ENCODE measurements around the gene ZNF32.
"Not testable (repeated sequence)": the region's sequence is repeated elsewhere in the genome, so short reads cannot be mapped to it uniquely, and the experiment has no call there.

ZNF32 gene

DNA sequence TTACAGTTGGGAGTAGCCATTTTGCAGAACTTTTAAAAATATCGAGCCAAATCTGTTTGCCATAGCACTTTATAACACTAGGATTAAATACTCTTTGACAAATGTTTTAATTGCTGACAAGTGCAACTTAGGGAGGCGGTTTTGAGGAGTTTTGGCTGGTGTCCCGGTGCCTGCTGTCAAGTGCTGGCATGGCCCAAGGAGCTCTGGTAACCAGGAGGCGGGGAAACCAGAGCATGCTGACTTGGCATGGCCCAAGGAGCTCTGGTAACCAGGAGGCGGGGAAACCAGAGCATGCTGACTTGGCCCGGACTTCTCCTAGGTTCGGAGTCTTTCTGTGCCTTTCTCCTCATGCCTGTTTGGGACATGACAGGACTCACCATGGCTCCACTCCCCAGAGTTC lies 30.8 kb upstream of the ZNF32 start:
- DNase-seq = no peak

- no peak for DNase-seq
These were observed 30.0 kb upstream of the ZNF32 start for GRCh38 chr10:43678654-43679053.

GRCh38 chr10:43676901-43677300 lies 28.2 kb upstream of the ZNF32 start:
- no peak for DNase-seq

GRCh38 chr10:43676331-43676730 lies 27.6 kb upstream of the ZNF32 start:
- DNase-seq = no peak

- DNase-seq = no peak
These were observed 26.0 kb upstream of the ZNF32 start for GRCh38 chr10:43674553-43675210.

DNA sequence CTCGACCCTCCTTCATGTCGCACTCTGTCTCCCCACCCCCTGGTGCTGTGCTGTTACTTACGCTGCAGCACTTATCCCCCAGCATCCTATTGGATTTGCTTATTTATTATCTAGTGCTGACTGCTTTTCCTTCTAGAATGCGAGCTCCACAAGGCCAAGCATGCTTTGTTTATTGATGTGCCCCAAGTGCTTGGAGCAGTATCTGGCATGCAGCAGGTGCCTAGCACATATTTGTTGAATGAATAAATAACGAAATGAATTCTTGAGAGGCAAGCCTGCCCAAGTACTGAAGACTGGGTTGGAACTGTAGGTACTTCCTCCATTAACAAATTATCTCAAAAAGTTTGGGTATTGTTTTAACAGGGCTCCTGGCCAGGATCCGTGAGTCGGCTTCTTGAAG lies 24.8 kb upstream of the ZNF32 start:
- no peak for DNase-seq

DNA sequence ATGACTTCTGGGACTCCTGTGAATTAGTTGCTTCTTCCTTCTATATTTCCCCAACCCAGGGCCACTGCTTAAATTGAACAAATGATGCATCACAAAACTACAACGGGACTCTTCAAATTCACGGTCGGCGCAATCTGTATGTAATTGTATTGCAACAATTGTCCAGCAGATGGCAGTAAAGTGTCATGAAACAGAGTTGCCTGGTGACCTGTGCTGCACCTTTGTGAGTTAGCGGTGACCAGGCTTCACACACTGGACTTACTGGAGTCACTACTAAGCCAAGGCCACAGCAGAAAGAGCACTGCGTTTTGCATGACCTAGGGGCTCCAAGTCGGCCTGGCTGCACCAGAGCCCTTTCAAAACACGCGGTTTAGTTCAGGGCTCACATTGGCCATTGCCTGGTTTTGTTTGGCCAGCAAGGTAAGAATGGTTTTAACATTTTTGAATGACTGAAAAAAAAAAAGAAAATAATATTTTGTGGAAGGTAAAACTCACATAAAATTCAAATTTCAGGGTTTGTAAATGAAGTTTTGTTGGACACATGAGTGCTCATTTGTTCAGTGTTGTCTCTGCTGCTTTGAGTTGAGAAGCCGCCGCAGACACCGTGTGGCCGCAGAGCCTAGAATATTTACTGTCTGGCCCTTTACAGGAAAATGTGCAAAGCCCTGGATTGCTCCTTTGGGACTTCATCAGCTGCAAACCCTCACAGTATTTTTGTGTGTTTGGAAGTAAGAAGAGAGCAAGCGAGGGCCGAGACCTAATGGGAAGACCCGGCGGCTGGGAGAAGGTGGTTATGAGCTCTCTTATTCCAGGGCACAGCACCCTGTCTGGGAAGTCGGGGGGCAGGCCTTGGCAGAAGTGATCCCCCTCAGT lies 23.2 kb upstream of the ZNF32 start:
- no peak for DNase-seq

GRCh38 chr10:43669386-43669785 lies 20.7 kb upstream of the ZNF32 start:
- DNase-seq = no peak

GRCh38 chr10:43667761-43668386 lies 19.2 kb upstream of the ZNF32 start:
- DNase-seq = no peak

- DNase-seq = no peak
These were observed 18.6 kb upstream of the ZNF32 start for GRCh38 chr10:43667317-43667731.

DNA sequence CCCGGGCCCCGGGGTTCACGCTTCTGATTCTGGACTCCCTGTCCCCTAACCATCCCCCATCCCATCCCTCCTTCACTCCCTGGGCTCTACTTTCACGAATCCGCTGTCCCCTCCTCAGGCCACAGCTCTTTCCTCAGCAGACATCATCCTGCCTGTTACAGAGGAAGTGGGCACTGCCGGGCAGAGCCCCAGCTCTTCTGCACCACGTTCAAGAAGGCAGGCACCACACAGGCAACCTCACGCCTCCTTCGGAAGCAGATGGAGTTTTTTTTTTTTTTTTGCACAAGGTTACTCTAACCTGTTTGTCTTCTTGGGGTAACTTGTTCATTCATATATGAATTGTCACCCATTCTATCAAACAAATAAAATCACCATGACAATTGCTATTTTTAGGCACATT lies 17.9 kb upstream of the ZNF32 start:
- no peak for DNase-seq

GRCh38 chr10:43665054-43665453 lies 16.4 kb upstream of the ZNF32 start:
- no peak for DNase-seq

DNA sequence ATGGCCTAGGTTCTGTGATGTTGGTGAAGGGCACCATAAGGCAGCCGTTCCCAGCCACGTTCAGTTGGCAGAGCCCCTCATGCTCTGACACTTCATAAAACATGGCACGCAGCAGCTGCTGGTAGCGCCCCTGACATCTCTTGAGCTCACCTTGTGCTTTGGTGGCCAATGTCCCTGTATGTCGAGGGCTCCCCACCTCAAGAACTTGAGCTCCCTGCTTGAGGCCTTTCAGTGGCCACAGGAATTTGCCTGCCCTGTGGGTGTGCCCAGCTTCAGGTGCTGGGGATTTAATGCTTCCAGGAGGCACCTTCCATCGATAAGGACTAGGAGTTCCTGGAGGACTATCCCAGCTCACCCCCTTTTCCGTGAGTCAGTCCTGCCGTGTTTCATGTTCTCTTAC lies 9.5 kb upstream of the ZNF32 start:
- no peak for DNase-seq

GRCh38 chr10:43655311-43655710 lies 6.6 kb upstream of the ZNF32 start:
- DNase-seq = no peak

- DNase-seq = no peak
These were observed 5.1 kb upstream of the ZNF32 start for GRCh38 chr10:43653746-43654145.

- no peak for DNase-seq
These were observed 473 bp upstream of the ZNF32 start for GRCh38 chr10:43649185-43649523.

DNA sequence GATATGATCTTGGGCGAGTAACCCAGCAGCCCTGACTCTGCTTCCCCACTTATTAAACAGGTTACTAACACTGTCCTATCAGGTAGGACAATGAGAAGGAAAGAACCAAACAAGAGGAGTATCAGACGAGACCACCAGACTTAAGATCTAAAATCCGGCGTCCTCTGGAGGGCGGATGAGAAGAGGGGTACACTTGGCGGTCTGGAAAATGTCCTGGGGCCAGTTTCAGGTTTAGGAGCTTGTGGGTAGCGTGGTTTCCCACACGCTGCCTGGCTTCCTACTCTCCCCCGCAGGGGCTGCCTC lies 635 bp downstream of the ZNF32 start:
- DNase-seq = no peak

DNA sequence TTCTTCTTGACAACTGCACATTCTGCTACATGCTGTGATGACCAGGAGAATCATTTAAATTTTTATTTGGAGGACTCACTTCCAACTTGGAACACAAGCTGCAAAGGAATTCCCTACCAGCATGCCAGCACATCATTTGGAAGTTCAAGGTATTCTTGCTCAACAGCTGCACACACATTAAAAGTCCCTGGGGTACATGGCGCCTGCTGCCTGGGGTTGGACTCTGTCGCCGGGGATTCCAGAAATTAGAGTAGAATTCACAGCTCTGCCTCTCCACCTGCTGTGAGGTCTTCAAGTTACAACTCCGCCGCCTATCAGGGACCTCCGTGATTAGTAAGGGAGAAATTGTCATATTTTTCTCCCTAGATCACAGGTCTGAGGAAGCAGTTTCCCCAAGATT lies 1.1 kb downstream of the ZNF32 start:
- no peak for DNase-seq

GRCh38 chr10:43645866-43646265 lies 2.8 kb downstream of the ZNF32 start:
- no peak for DNase-seq

DNA sequence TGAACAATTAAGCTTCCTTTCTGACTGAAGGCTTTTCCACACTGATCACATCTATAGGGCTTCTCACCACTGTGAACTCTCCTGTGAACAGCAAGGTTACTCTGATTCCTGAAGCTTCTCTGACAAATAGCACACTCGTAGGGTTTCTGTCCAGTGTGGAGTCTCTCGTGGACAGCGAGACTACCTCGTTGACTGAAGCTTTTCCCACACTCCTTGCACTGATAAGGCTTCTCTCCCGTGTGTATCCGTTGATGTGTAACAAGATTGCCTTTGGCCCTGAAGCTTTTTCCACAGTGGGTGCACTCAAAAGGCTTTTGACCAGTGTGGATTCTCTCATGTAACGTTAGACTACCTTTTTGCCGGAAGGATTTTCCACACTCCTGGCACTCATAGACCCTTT lies 4.4 kb downstream of the ZNF32 start:
- DNase-seq = no peak

- no peak for DNase-seq
These were observed 8.1 kb downstream of the ZNF32 start for GRCh38 chr10:43640603-43641002.

- DNase-seq = not testable (repeated sequence)
These were observed 12.9 kb downstream of the ZNF32 start for GRCh38 chr10:43635816-43636215.

- no peak for DNase-seq
These were observed 19.7 kb downstream of the ZNF32 start for GRCh38 chr10:43628956-43629355.

DNA sequence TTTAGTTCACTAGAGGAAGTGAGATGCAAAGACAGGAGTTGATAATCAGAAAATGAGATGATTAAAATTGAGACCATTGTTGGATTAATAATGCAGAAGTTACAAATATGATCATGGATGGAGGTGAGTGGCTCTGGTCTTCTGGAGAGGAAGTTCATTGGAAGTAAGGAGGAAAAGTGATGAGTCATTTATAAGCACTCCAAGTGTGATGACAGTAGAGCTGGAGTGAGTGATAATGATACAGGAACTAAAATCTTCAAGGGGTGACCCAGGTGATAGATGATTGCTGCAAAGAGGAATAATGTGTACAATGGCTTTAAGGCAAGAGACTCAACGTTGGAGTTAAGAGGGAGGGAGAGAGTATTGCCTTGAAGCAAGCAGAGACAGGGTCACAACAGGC lies 20.7 kb downstream of the ZNF32 start:
- DNase-seq = no peak

Measured in SIG-M5 (cell line).